Measurements from ENCODE around the gene PSMD14.

GRCh38 chr2:161371869-161372268 is 63.6 kb downstream of the PSMD14 start:
- no peak for TF ChIP-seq GATA2 (IDR thresholded peaks at IDR 0.05; ENCODE audit: low read depth, low read length)
- no peak for TF ChIP-seq GATA3 (IDR thresholded peaks at IDR 0.05; ENCODE audit: low read depth, low read length)

Data from SH-SY5Y (cell line).